Subcutaneous adipose tissue (tissue), 4 donors: Measurements from ENCODE around the gene CCL3. TPM values are rescaled to one million over a fixed set of nuclear protein-coding genes. Genes with fewer than 3 reads are reported as not detected.

Experiments
- total RNA-seq, 4 donors: library from RNA; depleted of rRNA; stranded (reverse); fragments of >200 nt; gene quantifications; one replicate each; pipeline ENCODE4 v1.1.0, GENCODE V29; 2016
- TF ChIP-seq, protein P1 (sequence below): fragments of 450-650 bp; IDR thresholded peaks from one replicate; pipeline ENCODE4 v1.5.1; 2016; ENCODE audit warnings: low read depth, mild to moderate bottlenecking, control low read depth, antibody characterized with exemption, moderate library complexity

Gene CCL3
- total RNA-seq, 4 donors from 2014 or later, result 0.98 to 14.1 (median 1.7) TPM

DNA sequence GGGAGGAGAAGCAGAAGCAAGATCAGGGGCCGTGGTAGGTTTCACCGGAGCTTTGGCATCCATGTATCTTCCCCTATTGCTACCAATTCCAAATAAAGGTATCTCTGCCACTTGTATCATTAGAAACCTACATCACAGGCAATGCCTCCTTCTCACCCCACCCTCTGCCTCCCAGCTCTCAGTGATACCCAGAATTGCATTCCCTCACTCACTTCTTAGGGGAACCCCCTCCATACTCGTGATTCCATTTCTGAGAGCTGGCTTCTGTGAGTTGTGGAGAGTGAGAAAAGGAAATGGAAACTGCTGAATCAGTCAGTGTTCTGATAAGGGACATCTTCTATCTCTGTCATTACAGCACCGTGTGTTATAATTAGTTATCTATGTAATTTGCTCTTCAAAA lies 2.3 kb upstream of the CCL3 start:
- TF ChIP-seq, protein P1, sequence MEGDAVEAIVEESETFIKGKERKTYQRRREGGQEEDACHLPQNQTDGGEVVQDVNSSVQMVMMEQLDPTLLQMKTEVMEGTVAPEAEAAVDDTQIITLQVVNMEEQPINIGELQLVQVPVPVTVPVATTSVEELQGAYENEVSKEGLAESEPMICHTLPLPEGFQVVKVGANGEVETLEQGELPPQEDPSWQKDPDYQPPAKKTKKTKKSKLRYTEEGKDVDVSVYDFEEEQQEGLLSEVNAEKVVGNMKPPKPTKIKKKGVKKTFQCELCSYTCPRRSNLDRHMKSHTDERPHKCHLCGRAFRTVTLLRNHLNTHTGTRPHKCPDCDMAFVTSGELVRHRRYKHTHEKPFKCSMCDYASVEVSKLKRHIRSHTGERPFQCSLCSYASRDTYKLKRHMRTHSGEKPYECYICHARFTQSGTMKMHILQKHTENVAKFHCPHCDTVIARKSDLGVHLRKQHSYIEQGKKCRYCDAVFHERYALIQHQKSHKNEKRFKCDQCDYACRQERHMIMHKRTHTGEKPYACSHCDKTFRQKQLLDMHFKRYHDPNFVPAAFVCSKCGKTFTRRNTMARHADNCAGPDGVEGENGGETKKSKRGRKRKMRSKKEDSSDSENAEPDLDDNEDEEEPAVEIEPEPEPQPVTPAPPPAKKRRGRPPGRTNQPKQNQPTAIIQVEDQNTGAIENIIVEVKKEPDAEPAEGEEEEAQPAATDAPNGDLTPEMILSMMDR, result no peak

- TF ChIP-seq, protein P1, result no peak
Measured at GRCh38 chr17:36089339-36089865, 541 bp downstream of the CCL3 start.

DNA sequence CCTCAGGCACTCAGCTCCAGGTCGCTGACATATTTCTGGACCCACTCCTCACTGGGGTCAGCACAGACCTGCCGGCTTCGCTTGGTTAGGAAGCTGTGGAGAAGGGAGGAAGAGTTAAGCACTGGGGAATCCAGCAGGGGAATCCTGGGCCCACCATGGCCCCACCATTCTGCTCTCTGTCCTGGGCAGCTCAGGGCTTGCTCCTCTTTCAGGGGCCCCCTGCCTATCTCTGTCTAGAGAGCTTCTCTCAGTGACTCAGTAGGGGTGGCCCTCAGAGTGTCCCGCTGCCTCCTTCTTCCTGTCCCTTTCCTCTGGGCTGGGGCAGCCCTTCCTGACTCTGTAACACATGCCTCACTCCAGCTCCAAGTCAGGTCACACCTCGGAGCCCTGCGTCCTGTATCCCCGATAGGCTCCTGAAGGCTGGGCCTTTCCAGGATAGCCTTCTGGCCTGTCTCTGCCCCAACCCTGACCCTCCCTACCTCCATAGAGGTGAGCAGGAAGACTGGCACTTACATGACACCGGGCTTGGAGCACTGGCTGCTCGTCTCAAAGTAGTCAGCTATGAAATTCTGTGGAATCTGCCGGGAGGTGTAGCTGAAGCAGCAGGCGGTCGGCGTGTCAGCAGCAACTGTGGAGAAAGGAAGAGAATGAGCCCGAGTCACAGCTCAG lies 1.1 kb downstream of the CCL3 start:
- TF ChIP-seq, protein P1, result no peak

DNA sequence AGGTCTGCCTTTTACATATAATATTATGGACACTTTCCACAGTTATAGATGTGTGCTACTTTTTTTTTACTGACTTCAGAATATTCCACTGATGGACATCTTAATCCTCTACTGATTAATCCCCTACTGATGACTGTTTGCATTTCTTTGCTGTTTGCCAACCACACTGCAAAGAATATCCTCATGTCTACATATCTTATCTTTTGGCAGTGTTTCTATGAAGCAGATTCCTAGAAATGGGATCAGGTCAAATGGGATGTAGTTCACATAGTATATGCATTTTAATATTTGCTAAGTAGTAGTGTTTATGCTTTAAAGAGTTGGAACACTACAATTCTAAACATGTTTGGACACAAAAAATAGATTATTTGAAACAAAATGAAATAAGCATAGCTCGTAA lies 3.2 kb downstream of the CCL3 start:
- TF ChIP-seq, protein P1, result no peak

- TF ChIP-seq, protein P1, result no peak
Measured at GRCh38 chr17:36085765-36086164, 4.2 kb downstream of the CCL3 start.

- TF ChIP-seq, protein P1, result no peak
Measured at GRCh38 chr17:36074365-36074764, 15.6 kb downstream of the CCL3 start.

- TF ChIP-seq, protein P1, result no peak
Measured at GRCh38 chr17:36072431-36073121, 17.4 kb downstream of the CCL3 start.
